ENCODE measurements around the gene NSD2.
"Not testable (repeated sequence)": the region's sequence is repeated elsewhere in the genome, so short reads cannot be mapped to it uniquely, and the experiment has no call there.

The NSD2 gene

GRCh38 chr4:1870578-1871443 lies at the start of gene NSD2:
Gene NSD2, plus strand, starts transcription at chr4:1871393. Its CDS starts 29,262 bp downstream, at chr4:1900655.
- DNase-seq, result peak; percentile 91

DNA sequence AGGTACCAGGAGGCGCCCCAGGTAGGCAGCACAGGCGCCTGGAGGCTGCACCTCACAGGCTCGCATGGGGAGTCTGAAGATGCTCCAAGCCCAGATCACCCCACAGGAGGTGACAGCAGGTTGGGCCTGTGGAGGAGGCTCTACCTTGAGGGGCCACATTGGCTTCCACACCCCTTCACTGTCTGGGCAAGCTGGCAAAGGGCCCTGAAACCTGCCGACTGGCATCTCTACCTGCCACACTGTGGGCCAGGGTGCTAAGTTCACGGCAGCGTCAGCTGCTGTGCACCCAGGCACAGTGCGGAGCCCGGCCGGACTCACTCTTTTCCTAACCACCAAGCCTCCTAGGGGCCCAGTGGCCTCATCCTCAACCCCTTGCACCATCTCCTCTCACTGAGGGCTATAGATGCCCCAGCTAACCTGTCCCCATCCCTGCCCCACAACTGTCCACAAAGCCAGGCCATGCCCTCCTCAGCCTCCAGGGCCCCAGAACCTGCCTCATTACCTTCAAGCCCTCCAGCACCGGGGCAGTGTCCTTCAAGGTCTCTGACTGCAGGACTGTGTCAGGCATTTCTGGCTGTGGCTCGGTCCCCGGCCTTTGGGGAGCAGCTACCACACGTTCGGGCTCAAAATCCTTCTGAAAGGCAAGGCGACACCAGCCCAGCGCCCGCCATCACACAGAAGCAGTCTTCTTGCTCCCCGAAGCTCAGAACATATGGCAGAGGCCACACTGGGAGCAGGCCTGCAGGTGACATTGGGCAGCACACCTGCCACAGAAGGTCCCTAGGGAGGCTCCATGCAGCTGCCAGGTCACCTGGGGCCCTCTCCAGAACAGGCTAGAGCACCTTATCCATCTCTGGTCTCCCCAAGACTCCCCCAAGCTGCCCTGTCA lies 49.3 kb upstream of the NSD2 start:
- no peak for DNase-seq

- DNase-seq, result no peak
Observed at GRCh38 chr4:1822568-1823544, 48.3 kb upstream of the NSD2 start.

- no peak for DNase-seq
Observed at GRCh38 chr4:1823545-1823932, 47.7 kb upstream of the NSD2 start.

DNA sequence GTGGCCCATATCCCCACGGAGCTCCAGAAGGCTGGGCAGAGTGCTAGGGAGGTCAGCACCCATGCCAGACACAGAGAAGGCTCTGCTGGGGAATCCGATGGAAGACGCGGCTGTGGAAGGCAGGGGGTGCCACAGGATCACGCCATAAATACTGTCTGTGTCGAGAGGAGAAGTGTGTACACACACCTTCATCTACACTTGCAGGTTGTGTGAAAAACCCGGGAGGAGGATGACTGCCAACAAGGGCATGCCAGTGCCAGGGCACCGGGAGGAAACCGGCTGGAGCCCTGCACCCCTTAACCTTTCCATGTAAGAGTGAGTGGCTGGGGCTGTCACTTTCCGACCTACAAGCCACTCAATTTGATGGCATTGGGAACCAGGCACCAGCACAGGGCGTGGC lies 46.4 kb upstream of the NSD2 start:
- no peak for DNase-seq

GRCh38 chr4:1825326-1825725 lies 45.9 kb upstream of the NSD2 start:
- DNase-seq, result no peak

- no peak for DNase-seq
Observed at GRCh38 chr4:1826531-1827350, 44.5 kb upstream of the NSD2 start.

- no peak for DNase-seq
Observed at GRCh38 chr4:1830234-1830633, 41.0 kb upstream of the NSD2 start.

GRCh38 chr4:1830642-1831228 lies 40.5 kb upstream of the NSD2 start:
- DNase-seq, result no peak

- DNase-seq, result no peak
Observed at GRCh38 chr4:1831331-1831730, 39.9 kb upstream of the NSD2 start.

GRCh38 chr4:1832690-1833089 lies 38.5 kb upstream of the NSD2 start:
- no peak for DNase-seq

DNA sequence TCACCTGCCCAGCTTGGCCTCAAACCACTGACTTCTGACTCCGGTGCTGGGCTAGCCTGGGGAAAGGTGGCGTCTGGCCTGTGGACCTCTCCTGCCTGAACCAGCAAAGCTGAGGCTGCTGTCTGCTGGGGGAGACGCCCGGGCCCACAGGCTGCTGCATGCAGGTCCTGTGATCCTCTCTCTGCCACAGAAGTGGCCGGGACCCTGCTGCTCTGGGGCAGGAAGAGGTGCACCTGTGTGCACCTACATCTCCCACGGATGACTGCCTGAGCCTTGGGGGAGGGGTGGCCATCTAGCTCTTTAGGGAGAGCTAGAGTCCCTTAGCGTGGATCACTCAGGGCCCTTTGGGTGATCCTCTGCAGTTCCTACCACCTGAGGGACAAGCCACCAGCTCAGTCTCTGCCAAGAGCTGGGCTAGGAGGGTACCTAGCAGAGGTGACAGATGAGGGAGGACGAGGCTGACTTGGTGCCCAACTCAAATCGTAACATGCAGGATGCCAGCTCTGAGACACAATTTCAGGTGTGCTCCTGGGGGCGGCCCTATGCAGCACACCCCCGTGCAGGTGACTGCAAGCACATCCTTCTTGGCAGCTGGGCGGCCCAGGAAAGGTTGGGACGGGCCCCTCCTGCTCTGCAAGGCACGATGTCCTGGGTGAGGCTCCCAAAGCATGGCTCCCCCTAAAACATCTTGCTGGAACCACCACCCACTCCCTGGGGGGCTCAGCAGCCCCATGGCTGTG lies 37.7 kb upstream of the NSD2 start:
- no peak for DNase-seq

DNA sequence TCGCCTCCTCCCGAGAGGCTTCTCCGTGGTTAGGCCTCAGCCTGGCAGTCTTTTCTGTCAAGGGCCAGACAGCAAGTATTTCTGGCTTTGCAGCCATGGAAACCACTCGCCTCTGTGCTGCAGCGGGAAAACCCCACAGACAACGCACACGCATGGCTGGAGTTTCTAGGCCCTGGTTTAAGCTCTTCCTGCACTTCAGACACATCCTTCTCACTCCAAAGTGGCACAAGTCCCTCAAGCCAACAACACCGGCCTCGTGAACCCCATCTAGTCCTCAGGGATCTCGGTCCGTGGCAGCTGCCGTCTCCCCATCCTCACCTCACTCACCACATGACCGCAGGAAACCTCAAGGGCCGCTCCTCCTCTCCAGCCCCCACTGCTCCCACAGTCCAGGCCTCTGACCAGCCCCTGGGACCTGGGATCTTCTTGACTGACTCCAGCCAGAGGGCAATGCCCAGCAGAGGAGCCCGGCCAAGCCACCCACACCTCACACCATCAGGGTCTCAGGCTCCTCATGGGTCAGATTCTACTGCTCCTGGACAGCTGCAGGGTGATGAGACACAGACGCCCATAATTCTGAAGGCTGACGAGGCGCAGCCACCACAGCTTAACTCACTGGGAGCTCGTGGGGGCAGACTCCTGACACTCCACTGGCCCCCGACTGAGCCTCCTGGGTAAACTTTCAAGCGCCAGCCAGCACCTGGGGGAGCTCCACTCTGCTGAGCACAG lies 37.0 kb upstream of the NSD2 start:
- DNase-seq, result no peak

DNA sequence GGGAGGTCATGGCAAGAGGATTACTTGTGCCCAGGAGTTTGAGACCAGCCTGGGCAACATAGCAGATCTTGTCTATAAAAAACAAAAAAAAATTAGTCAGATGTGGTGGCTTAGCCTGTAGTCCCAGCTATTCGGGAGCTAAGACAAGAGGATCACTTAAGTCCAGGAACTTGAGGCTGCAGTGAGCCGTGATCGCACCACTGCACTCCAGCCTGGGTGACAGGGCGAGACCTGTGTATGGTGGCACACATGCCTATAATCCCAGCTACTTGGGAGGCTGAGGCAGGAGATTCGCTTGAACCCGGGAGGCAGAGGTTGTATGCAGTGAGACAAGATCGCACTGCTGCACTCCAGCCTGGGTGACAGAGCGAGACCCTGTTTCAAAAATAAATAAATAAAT lies 35.4 kb upstream of the NSD2 start:
- not testable (repeated sequence) for DNase-seq

DNA sequence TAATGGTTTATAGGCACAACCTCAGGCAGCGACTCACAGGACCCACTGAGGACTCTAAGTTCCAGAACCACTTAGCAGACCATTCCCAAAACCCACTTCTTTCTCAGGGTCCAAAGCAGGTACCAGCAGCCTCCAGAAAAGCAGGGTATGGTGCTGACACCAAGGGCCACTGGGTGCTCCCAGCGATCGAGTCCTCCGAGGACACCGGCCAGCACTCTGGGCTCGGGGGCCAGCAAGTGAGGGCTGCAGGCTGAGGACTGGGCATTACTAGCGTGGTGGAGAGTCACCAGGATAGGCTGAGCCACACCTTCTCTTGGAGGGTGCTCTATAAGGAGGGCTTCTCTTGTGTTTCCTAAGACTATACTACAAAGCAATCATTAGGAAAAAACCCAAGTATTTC lies 34.5 kb upstream of the NSD2 start:
- no peak for DNase-seq

DNA sequence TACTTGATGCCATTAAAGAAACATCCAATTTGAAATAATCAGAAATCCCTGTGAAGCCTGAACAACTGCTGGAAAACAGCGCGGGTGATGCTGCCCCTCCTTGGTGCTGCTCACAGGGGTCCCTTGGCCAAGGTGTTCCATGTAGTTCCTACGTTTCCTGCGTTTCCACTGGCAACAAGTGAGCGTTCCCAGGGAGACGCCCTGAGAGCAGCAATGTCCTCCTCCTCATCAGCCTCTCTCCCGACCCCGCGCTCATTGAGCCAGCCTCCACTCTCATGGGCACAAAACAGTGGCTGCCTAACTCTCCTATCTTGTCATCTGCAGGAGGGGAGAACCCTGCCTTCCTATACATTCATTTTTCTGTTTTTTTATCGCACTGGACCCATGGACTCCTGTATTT lies 34.1 kb upstream of the NSD2 start:
- DNase-seq, result no peak

- no peak for DNase-seq
Observed at GRCh38 chr4:1839282-1839681, 31.9 kb upstream of the NSD2 start.

DNA sequence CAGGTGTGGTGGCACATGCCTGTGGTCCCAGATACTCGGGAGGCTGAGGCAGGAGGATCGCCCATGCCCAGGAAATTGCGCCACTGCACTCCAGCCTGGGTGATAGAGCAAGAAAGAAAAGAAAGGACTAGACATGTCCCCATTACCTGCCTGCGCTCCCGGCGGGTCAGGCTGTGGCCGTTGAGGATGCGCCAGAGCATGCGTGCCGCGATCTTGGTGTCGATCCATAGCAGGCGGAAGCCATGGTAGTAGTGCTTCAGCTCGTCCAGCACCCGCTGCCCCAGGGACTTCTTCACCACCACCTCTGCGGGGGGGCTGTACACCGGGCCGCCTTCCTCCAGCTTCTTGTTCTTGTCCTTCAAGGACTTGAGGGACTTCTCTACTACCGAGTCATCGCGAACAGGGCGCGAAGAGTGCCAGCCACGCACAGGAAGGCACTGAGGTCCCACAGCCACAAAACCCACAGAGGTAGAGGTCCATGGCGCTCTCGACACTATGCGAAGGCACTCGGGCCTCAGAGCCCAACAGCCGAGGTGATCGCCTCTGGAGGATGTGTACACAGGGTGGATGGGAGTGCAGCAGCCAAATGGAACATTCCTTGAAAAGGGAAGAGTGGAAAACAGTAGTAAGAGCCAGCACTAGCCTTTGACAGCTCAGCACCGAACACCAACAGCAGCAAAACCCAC lies 29.8 kb upstream of the NSD2 start:
- no peak for DNase-seq

DNA sequence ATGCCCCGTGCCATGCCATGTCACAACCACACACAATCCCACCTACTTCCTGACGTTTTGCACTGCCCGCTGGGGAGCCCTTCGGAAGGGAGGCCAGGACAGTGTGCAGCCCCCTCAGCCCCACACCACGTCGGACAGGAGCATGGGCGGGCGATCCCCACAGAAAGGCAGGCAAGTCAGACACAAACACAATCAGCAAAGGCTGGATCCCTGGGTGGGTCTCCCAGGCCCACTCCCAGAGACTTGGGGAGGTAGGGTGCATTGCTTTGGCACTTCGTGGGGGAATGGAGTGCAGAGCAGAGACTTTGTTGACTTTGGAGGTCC lies 29.3 kb upstream of the NSD2 start:
- no peak for DNase-seq

Measured in activated naive CD4-positive, alpha-beta T cell treated with anti-CD3 and anti-CD28 coated beads, Interleukin-2, amount 50 U/mL, for 16 hours (primary cell).